OCI-LY3 (cell line): ENCODE measurements around the gene IFNGR1.

Experiments used
- H2AFZ ChIP-seq: fragments of 200-600, 300-600 bp; shearing (Covaris generic); 2 replicates; pipeline ENCODE4 v1.6.0; 2014; ENCODE audit warnings: antibody characterized with exemption, low read depth, low read length
- H3K27ac ChIP-seq: fragments of 200-600, 300-600 bp; sonication (generic); 2 replicates; pipeline ENCODE4 v1.5.1; 2014; ENCODE audit warnings: mild to moderate bottlenecking, low read length, moderate library complexity, mixed read lengths
- H3K27me3 ChIP-seq: fragments of 200-600, 300-600 bp; sonication (generic); 2 replicates; pipeline ENCODE4 v1.6.1; 2014; ENCODE audit warnings: low read depth, low read length, mixed read lengths
- H3K36me3 ChIP-seq: fragments of 200-600, 300-600 bp; sonication (generic); replicated peaks from 2 replicates; pipeline ENCODE3; 2014; ENCODE audit warnings: low read depth, low read length, mixed read lengths
- H3K4me1 ChIP-seq: fragments of 300-600, 200-600 bp; sonication (generic); 2 replicates; pipeline ENCODE4 v1.6.1; 2014; ENCODE audit warnings: low read length, mixed read lengths
- H3K4me2 ChIP-seq: fragments of 200-600, 300-600 bp; sonication (generic); 2 replicates; pipeline ENCODE4 v1.6.1; 2014; ENCODE audit warnings: low read length, mixed read lengths
- H3K4me3 ChIP-seq: fragments of 300-600, 200-600 bp; sonication (generic); 2 replicates; pipeline ENCODE4 v1.5.1; 2014; ENCODE audit warnings: antibody characterized with exemption, mild to moderate bottlenecking, low read length, moderate library complexity
- H3K79me2 ChIP-seq: fragments of 300-600, 200-600 bp; shearing (Covaris generic); 2 replicates; pipeline ENCODE4 v1.6.1; 2014; ENCODE audit warnings: mild to moderate bottlenecking, low read length, mixed read lengths
- H3K9ac ChIP-seq: fragments of 300-600, 200-600 bp; shearing (Covaris generic); 2 replicates; pipeline ENCODE4 v1.6.0; 2014; ENCODE audit warnings: mild to moderate bottlenecking, low read length, moderate library complexity
- H3K9me3 ChIP-seq: fragments of 200-600, 300-600 bp; shearing (Covaris generic); 2 replicates; pipeline ENCODE4 v1.6.1; 2014; ENCODE audit warnings: low read length, mixed read lengths; ENCODE audit not compliant: insufficient read depth
- H4K20me1 ChIP-seq: fragments of 200-600, 300-600 bp; sonication (generic); 2 replicates; pipeline ENCODE4 v1.6.1; 2016; ENCODE audit warnings: low read length, mixed read lengths; ENCODE audit not compliant: insufficient read depth
- CTCF ChIP-seq: fragments of 200-600, 300-600 bp; sonication (generic); IDR thresholded peaks from 2 replicates; pipeline ENCODE4 v1.5.1; 2014; ENCODE audit warnings: antibody characterized with exemption, low read length, low read depth
- EZH2phosphoT487 ChIP-seq: fragments of 200-600 bp; shearing (Covaris generic); IDR thresholded peaks from 2 replicates; pipeline ENCODE4 v1.6.1; 2018; ENCODE audit warnings: antibody characterized with exemption, mixed run types, low read depth

IFNGR1 gene

DNA sequence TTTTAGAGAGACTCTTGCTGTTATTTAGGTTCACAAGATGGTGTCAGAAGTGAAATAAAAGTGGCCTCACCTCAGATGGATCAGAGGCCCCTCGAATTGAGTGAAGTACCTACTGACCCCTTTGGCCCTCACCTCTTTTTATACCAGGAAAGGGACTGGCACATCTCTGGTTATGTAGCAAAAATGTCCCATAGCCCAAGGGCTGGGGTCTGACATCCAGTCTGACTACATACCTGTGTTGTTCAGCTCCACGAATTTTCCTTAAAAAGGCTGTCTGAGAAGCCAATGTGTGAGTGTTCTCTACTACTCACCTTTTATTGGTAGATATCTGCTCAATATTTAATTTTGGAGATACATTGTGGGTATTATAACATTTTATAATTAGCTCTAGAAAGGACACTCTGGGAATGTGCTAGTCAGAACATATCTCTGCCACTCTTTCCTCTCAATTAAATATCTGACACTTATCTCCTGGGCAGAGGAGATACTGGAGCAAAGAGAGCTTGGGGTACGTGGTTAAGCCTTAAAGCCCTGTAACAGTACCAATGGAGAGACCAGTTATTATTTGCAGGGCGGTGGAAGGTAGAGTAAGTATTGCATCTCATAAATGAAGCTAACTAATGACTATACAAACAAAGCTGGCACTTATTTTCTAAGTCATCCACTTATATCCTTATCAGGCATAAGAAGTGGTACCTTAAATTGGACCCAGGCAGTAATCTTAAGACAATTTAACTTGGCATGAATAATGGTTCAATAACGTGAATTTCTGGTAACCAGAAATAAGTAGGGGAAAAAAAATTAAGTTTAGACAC is 25.7 kb downstream of the IFNGR1 start:
- peaks cover 6% of the 10 kb centered on the region; the same call in 1 of the 2 replicates for H3K9me3 ChIP-seq
- H3K79me2 ChIP-seq: no peaks in the 10 kb centered on the region
- H3K27me3 ChIP-seq: no peaks in the 10 kb centered on the region
- H3K36me3 ChIP-seq: peaks cover 25% of the 10 kb centered on the region
- TF ChIP-seq CTCF: no peak
- TF ChIP-seq EZH2phosphoT487: no peak
- no peak overlapping the region for H3K4me2 ChIP-seq
- no peak overlapping the region for H3K4me3 ChIP-seq
- H2AFZ ChIP-seq: no peak overlapping the region
- H3K4me1 ChIP-seq: peaks cover 16% of the 10 kb centered on the region
- H4K20me1 ChIP-seq: no peaks in the 10 kb centered on the region
- no peak overlapping the region for H3K27ac ChIP-seq
- no peak overlapping the region for H3K9ac ChIP-seq

DNA sequence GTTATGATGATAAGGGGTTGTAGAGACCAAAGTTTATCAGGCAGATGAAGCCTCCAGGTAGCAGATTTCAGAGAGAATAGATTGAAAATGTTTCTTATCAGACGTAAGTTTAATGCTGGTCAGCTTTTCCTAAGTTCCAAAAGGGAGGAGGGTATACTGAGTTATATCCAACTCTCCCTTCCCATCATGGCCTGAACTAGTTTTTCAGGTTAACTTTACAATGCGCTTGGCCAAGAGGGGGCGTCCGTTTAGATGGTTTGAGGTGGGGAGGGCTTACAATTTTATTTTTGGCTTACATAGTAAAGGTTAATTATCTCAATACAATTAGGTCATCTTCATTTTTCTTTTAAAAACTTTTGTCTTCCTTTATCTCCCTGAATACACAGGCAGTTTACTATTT is 26.4 kb downstream of the IFNGR1 start:
- Histone ChIP-seq H3K79me2 (no peaks in the 10 kb centered on the region), H2AFZ (no peak overlapping the region), H3K4me1 (peaks cover 10% of the 10 kb centered on the region), H3K4me2 (no peak overlapping the region), H3K9me3 (peaks cover 6% of the 10 kb centered on the region; the same call in 1 of the 2 replicates), H4K20me1 (no peaks in the 10 kb centered on the region), H3K4me3 (no peak overlapping the region), H3K9ac (no peak overlapping the region), H3K36me3 (peaks cover 18% of the 10 kb centered on the region), H3K27ac (no peak overlapping the region), H3K27me3 (no peaks in the 10 kb centered on the region)
- no peak for TF ChIP-seq CTCF
- no peak for TF ChIP-seq EZH2phosphoT487

DNA sequence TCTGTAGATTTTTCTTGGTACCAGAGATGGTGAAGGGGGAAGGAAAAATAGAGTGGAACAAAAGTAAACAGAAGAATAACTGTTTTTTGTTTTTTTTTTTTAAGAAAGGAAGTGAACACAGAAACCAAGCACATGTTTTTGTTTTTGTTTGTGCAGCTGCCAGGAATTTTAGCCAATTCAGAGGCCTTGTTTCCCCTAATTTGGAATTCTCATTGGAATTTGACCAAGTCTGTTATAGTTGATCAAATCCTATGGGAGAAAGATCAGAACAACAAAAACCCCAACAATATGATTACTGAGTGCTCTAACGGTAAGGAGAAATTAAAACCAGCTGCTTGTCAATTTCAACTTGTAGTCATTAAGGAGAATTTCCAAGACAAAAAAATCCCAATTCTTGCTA is 27.5 kb downstream of the IFNGR1 start:
- TF ChIP-seq EZH2phosphoT487: no peak
- TF ChIP-seq CTCF: no peak
- peaks cover 9% of the 10 kb centered on the region for H3K36me3 ChIP-seq
- H4K20me1 ChIP-seq: no peaks in the 10 kb centered on the region
- H2AFZ ChIP-seq: no peak overlapping the region
- H3K9ac ChIP-seq: no peak overlapping the region
- H3K27me3 ChIP-seq: no peaks in the 10 kb centered on the region
- no peaks in the 10 kb centered on the region for H3K79me2 ChIP-seq
- no peak overlapping the region for H3K4me2 ChIP-seq
- H3K27ac ChIP-seq: no peak overlapping the region
- H3K4me1 ChIP-seq: no peaks in the 10 kb centered on the region
- peaks cover 6% of the 10 kb centered on the region; the same call in 1 of the 2 replicates for H3K9me3 ChIP-seq
- no peak overlapping the region for H3K4me3 ChIP-seq

- no peak overlapping the region for H3K4me3 ChIP-seq
- H3K27me3 ChIP-seq: no peaks in the 10 kb centered on the region
- no peak overlapping the region for H2AFZ ChIP-seq
- H4K20me1 ChIP-seq: no peaks in the 10 kb centered on the region
- H3K36me3 ChIP-seq: peaks cover 5% of the 10 kb centered on the region
- TF ChIP-seq CTCF: no peak
- no peak for TF ChIP-seq EZH2phosphoT487
- no peak overlapping the region for H3K27ac ChIP-seq
- no peaks in the 10 kb centered on the region for H3K4me1 ChIP-seq
- H3K9me3 ChIP-seq: peaks cover 6% of the 10 kb centered on the region; the same call in 1 of the 2 replicates
- H3K79me2 ChIP-seq: no peaks in the 10 kb centered on the region
- no peak overlapping the region for H3K9ac ChIP-seq
- no peak overlapping the region for H3K4me2 ChIP-seq
Observed at GRCh38 chr6:137191236-137191635, 27.9 kb downstream of the IFNGR1 start.
